Panc1 (cell line): ENCODE results near the gene PRPF39. TPM values are rescaled to one million over a fixed set of nuclear protein-coding genes. Genes with fewer than 3 reads are reported as not detected.

Experiments used
- ATAC-seq: fragments of 200-7000 bp; cut with Tn5 transposase; 2 replicates; pipeline ENCODE4 v1.9.1; 2020; ENCODE audit warnings: mild to moderate bottlenecking, moderate library complexity
- BruUV-seq: library from RNA; stranded (reverse); fragments of 400-500 nt; replicated peaks from 2 replicates; lab custom pipeline; 2021; lab: Mats Ljungman, UMichigan
- CTCF ChIA-PET: fragments of 300-600 bp; sonication (Branson Sonifier 250); formaldehyde crosslinking; loops from one replicate; lab custom pipeline; 2022; ENCODE audit warnings: antibody characterized with exemption; lab: Charles Lee
- POLR2A ChIA-PET: fragments of 300-600 bp; sonication (Branson Sonifier 250); formaldehyde crosslinking; loops from one replicate; lab custom pipeline; 2022; ENCODE audit warnings: antibody characterized with exemption; lab: Charles Lee
- DNase-seq: peaks from one replicate; pipeline ENCODE4 v3.0.0-alpha.2; 2010; ENCODE audit warnings: low read depth, low spot score
- H3K27ac ChIP-seq: 2 replicates; pipeline ENCODE4 v1.5.1; 2011; ENCODE audit warnings: mild to moderate bottlenecking, low read length, inconsistent platforms
- H3K27me3 ChIP-seq: fragments of 200-500 bp; sonication (Bioruptor generic); 2 replicates; pipeline ENCODE4 v1.6.0; 2014; ENCODE audit warnings: low read length, inconsistent platforms; ENCODE audit not compliant: control insufficient read depth, insufficient read depth
- H3K36me3 ChIP-seq: fragments of 200-500 bp; sonication (Bioruptor generic); 2 replicates; pipeline ENCODE4 v1.5.1; 2014; ENCODE audit warnings: inconsistent platforms, mild to moderate bottlenecking, low read length, moderate library complexity; ENCODE audit not compliant: control insufficient read depth, insufficient read depth
- H3K4me1 ChIP-seq: 2 replicates; pipeline ENCODE4 v1.5.1; 2011; ENCODE audit warnings: inconsistent platforms, mild to moderate bottlenecking, low read length, moderate library complexity; ENCODE audit not compliant: control insufficient read depth, insufficient read depth
- H3K4me3 ChIP-seq, 2 experiments: 2 replicates each; pipeline ENCODE4 v1.5.1; 2011 to 2012; ENCODE audit warnings: low read depth in 2 of 2, low read length in 2 of 2, mild to moderate bottlenecking in 2 of 2, inconsistent platforms in 1 of 2, moderate library complexity in 1 of 2
- H3K9me3 ChIP-seq: fragments of 200-500 bp; sonication (Bioruptor generic); 2 replicates; pipeline ENCODE4 v1.5.1; 2014; ENCODE audit warnings: low read depth, mild to moderate bottlenecking, inconsistent platforms, low read length, moderate library complexity; ENCODE audit not compliant: control insufficient read depth, insufficient read depth
- CTCF ChIP-seq: fragments of 450-650 bp; IDR thresholded peaks from 2 replicates; pipeline ENCODE4 v1.5.1; 2017; ENCODE audit warnings: mild to moderate bottlenecking
- POLR2AphosphoS5 ChIP-seq: IDR thresholded peaks from 2 replicates; pipeline ENCODE4 v1.6.1; 2012; ENCODE audit warnings: mild to moderate bottlenecking, low read depth, low read length, moderate library complexity
- SIN3A ChIP-seq: IDR thresholded peaks from 2 replicates; pipeline ENCODE4 v1.6.1; 2012; ENCODE audit warnings: low read depth, mild to moderate bottlenecking, low read length, moderate library complexity, borderline replicate concordance; ENCODE audit not compliant: insufficient read depth
- TCF7L2 ChIP-seq: IDR thresholded peaks from 2 replicates; pipeline ENCODE4 v1.6.1; 2011; ENCODE audit warnings: mild to moderate bottlenecking, low read depth, low read length, inconsistent platforms
- in situ Hi-C: cut with HindIII; loops from 2 replicates; pipeline ENCODE4 v1.10.0; 2016; ENCODE audit warnings: low sequenced_read_pairs, low pct_unique_long_range_greater_than_20kb
- intact Hi-C: fragments of 100-400 bp; cut with micrococcal nuclease; formaldehyde crosslinking; loops from one replicate; pipeline ENCODE4 v1.10.0; 2022; ENCODE audit not compliant: unreplicated experiment
- total RNA-seq: library from RNA; stranded (reverse); gene quantifications from one replicate; pipeline ENCODE4 v1.2.1, GENCODE V29; 2021; ENCODE audit not compliant: unreplicated experiment
- TF ChIP-seq, protein P1 (sequence below), 2 experiments: IDR thresholded peaks; 2 replicates each; pipeline ENCODE4 v1.6.1; 2011 to 2012; ENCODE audit warnings: low read depth in 2 of 2, control low read depth in 1 of 2, low read length in 1 of 2, mild to moderate bottlenecking in 1 of 2, moderate library complexity in 1 of 2; ENCODE audit not compliant: insufficient read depth in 1 of 2

PRPF39 gene
- total RNA-seq, 1 experiment from 2014 or later = 30.7 TPM

DNA sequence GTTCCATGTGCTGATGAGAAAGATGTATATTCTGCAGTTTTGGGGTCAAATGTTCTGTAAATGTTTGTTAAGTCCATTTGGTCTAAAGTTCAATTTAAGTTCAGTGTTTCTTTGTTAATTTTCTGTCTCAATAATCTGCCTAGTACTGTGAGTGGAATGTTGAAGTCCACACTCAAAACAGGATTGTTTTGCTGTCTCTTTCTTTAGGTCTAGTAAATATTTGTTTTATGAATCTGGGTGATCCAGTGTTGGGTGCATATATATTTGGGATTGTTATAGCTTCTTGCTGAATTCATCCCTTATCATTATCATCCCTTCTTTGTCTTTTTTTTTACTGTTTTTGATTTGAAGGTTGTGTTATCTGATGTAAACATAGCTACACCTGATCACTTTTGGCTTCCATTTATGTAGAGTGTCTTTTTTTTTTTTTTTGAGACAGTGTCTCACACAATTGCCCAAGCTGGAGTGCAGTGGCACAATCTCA is 26.0 kb upstream of the PRPF39 start:
- no peak for ATAC-seq
- in situ Hi-C loops = no loop called here
- no peaks in the 10 kb centered on the region for H3K27me3 ChIP-seq
- H3K27ac ChIP-seq = no peak overlapping the region
- no peaks in the 10 kb centered on the region for H3K36me3 ChIP-seq
- intact Hi-C loops = no loop called here
- no peak for DNase-seq
- BruUV-seq = no TSS peak
- H3K9me3 ChIP-seq = no peaks in the 10 kb centered on the region
- ChIA-PET CTCF (no interaction called here), POLR2A (no interaction called here)
- H3K4me1 ChIP-seq = no peaks in the 10 kb centered on the region
- no peak overlapping the region for H3K4me3 ChIP-seq
- TF ChIP-seq CTCF (no peak), POLR2AphosphoS5 (no peak), TCF7L2 (no peak), SIN3A (no peak)
- TF ChIP-seq, protein P1, sequence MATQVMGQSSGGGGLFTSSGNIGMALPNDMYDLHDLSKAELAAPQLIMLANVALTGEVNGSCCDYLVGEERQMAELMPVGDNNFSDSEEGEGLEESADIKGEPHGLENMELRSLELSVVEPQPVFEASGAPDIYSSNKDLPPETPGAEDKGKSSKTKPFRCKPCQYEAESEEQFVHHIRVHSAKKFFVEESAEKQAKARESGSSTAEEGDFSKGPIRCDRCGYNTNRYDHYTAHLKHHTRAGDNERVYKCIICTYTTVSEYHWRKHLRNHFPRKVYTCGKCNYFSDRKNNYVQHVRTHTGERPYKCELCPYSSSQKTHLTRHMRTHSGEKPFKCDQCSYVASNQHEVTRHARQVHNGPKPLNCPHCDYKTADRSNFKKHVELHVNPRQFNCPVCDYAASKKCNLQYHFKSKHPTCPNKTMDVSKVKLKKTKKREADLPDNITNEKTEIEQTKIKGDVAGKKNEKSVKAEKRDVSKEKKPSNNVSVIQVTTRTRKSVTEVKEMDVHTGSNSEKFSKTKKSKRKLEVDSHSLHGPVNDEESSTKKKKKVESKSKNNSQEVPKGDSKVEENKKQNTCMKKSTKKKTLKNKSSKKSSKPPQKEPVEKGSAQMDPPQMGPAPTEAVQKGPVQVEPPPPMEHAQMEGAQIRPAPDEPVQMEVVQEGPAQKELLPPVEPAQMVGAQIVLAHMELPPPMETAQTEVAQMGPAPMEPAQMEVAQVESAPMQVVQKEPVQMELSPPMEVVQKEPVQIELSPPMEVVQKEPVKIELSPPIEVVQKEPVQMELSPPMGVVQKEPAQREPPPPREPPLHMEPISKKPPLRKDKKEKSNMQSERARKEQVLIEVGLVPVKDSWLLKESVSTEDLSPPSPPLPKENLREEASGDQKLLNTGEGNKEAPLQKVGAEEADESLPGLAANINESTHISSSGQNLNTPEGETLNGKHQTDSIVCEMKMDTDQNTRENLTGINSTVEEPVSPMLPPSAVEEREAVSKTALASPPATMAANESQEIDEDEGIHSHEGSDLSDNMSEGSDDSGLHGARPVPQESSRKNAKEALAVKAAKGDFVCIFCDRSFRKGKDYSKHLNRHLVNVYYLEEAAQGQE (IDR thresholded peaks at IDR 0.05; ENCODE audit: insufficient read depth in 1 of 2, low read depth in 2 of 2, low read length in 1 of 2) = no peak

DNA sequence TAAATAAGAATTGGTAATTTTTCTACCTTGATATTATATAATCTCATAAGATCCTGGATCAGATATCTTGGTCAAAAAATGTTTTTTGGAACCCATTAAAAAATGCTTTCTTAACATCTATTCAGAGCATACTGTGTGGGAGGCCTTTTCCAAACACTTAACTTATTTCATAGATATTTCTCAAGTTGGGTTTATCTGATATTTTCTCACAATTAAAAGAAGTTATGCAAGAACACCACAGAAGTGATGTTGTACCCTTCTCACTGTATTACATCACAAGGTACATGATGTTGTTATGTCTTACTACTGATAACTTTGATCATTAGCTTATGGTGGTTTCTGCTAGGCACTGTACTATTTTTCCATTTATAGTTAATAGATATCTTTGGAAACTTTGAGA is 23.4 kb upstream of the PRPF39 start:
- Histone ChIP-seq H3K9me3 (no peaks in the 10 kb centered on the region), H3K36me3 (no peaks in the 10 kb centered on the region), H3K27ac (no peak overlapping the region), H3K27me3 (no peaks in the 10 kb centered on the region), H3K4me3 (no peak overlapping the region), H3K4me1 (no peaks in the 10 kb centered on the region)
- TF ChIP-seq SIN3A (no peak), TCF7L2 (no peak), POLR2AphosphoS5 (no peak), CTCF (no peak)
- TF ChIP-seq, protein P1 (IDR thresholded peaks at IDR 0.05; ENCODE audit: insufficient read depth in 1 of 2, low read depth in 2 of 2, low read length in 1 of 2) = no peak
- in situ Hi-C loops = no loop called here
- POLR2A ChIA-PET = no interaction called here
- ATAC-seq = no peak
- CTCF ChIA-PET = no interaction called here
- no peak for DNase-seq
- intact Hi-C loops = no loop called here
- no TSS peak for BruUV-seq
